ENCODE data around the gene EPYC.
"Not testable (repeated sequence)": the region's sequence is repeated elsewhere in the genome, so short reads cannot be mapped to it uniquely, and the experiment has no call there.

EPYC gene

GRCh38 chr12:90990611-90991010, 14.2 kb downstream of the EPYC start:
- Histone ChIP-seq H3K27me3 (replicated peaks) (no peaks in the 10 kb centered on the region), H3K36me3 (replicated peaks) (no peaks in the 10 kb centered on the region), H3K4me3 (ENCODE audit: low read depth, low read length) (no peak overlapping the region), H3K27ac (no peak overlapping the region)
- no peak for TF ChIP-seq CTCF (IDR thresholded peaks at IDR 0.05; ENCODE audit: low read depth, low read length, missing control alignments)
- no peak for DNase-seq
- in situ Hi-C loops (cut with HindIII; ENCODE audit: low pct_ligation_motif_present, low sequenced_read_pairs), result loop anchor here (25.0 kb wide), 1 partner anchor 347 kb away; no protein-coding TSS in a partner anchor

DNA sequence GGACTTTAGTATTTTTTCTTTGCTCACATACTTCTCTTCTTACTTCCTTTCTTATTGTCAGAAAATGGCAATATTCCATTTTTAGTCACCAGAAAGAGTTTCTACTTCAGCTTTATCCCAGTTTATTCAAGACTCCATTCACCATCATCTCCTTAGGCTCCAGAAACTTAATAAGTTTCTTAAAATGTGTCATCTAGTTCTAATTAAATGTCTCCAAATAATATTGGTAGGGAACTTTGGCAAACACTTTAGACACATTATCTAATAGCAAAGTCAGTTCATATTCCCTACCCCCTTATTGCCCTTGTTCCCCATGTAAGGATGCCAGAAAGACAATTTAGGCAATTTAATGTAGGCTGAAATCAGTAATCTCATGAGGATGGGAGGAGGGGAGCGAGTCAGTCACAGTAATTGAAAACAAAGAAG, 15.1 kb downstream of the EPYC start:
- TF ChIP-seq CTCF (IDR thresholded peaks at IDR 0.05; ENCODE audit: low read depth, low read length, missing control alignments), result no peak
- Histone ChIP-seq H3K27me3 (replicated peaks) (no peaks in the 10 kb centered on the region), H3K4me3 (ENCODE audit: low read depth, low read length) (no peak overlapping the region), H3K27ac (no peak overlapping the region), H3K36me3 (replicated peaks) (no peaks in the 10 kb centered on the region)
- in situ Hi-C loops (cut with HindIII; ENCODE audit: low pct_ligation_motif_present, low sequenced_read_pairs), result loop anchor here (25.0 kb wide), 1 partner anchor 348 kb away; no protein-coding TSS in a partner anchor
- DNase-seq, result no peak

- no peak overlapping the region for H3K27ac ChIP-seq
- in situ Hi-C loops (cut with HindIII; ENCODE audit: low pct_ligation_motif_present, low sequenced_read_pairs), result loop anchor here (25.0 kb wide), 1 partner anchor 350 kb away; no protein-coding TSS in a partner anchor
- H3K27me3 ChIP-seq (replicated peaks), result no peaks in the 10 kb centered on the region
- H3K4me3 ChIP-seq (ENCODE audit: low read depth, low read length), result no peak overlapping the region
- DNase-seq, result no peak
- H3K36me3 ChIP-seq (replicated peaks), result no peaks in the 10 kb centered on the region
- TF ChIP-seq CTCF (IDR thresholded peaks at IDR 0.05; ENCODE audit: low read depth, low read length, missing control alignments), result peak; percentile 11
Observed at GRCh38 chr12:90987520-90987919, 17.3 kb downstream of the EPYC start.

DNA sequence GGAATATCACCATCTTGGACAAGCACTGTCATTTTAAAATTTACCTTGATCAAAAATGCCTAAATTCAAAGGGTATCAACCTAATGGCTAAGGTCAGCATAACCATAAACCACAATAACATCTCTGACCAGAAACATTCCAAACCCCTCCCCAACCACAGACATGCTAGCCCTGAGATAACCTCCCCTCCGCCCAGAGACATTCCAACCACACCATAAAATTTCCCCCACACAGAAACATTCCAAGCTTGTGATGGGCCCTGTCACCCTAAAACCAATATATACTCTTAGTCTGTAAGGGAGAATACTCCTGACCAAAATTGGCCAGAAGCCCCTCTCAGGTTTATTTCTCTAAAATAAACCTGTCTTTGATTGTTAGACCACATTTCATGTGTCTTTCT, 17.7 kb downstream of the EPYC start:
- Histone ChIP-seq H3K27me3 (replicated peaks) (no peaks in the 10 kb centered on the region), H3K4me3 (ENCODE audit: low read depth, low read length) (no peak overlapping the region), H3K27ac (no peak overlapping the region), H3K36me3 (replicated peaks) (no peaks in the 10 kb centered on the region)
- DNase-seq, result peak; percentile 40
- in situ Hi-C loops (cut with HindIII; ENCODE audit: low pct_ligation_motif_present, low sequenced_read_pairs), result loop anchor here (25.0 kb wide), 1 partner anchor 350 kb away; no protein-coding TSS in a partner anchor
- no peak for TF ChIP-seq CTCF (IDR thresholded peaks at IDR 0.05; ENCODE audit: low read depth, low read length, missing control alignments)

- not testable (repeated sequence) for H3K27ac ChIP-seq; H3K27me3 ChIP-seq (replicated peaks); H3K36me3 ChIP-seq (replicated peaks); H3K4me3 ChIP-seq (ENCODE audit: low read depth, low read length)
- DNase-seq, result peak; percentile 38
- in situ Hi-C loops (cut with HindIII; ENCODE audit: low pct_ligation_motif_present, low sequenced_read_pairs), result loop anchor here (25.0 kb wide), 1 partner anchor 352 kb away; no protein-coding TSS in a partner anchor
Observed at GRCh38 chr12:90985331-90985730, 19.4 kb downstream of the EPYC start.

GRCh38 chr12:90984114-90984513, 20.7 kb downstream of the EPYC start:
- in situ Hi-C loops (cut with HindIII; ENCODE audit: low pct_ligation_motif_present, low sequenced_read_pairs), result loop anchor here (25.0 kb wide), 1 partner anchor 353 kb away; no protein-coding TSS in a partner anchor
- Histone ChIP-seq H3K27me3 (replicated peaks) (no peaks in the 10 kb centered on the region), H3K4me3 (ENCODE audit: low read depth, low read length) (no peak overlapping the region), H3K27ac (no peak overlapping the region), H3K36me3 (replicated peaks) (no peaks in the 10 kb centered on the region)
- TF ChIP-seq CTCF (IDR thresholded peaks at IDR 0.05; ENCODE audit: low read depth, low read length, missing control alignments), result no peak
- no peak for DNase-seq
